CD4-positive, alpha-beta T cell treated with Interleukin-2 at 100 ng/mL for 4 hours (primary cell): Measurements from ENCODE around the gene YOD1.
A peak's percentile ranks its signal among the peaks of the same experiment; 100 is the strongest.

Experiments
- DNase-seq: peaks from one replicate; pipeline ENCODE4 v3.0.0-alpha.2; 2020; ENCODE audit warnings: low spot score

YOD1 gene

DNA sequence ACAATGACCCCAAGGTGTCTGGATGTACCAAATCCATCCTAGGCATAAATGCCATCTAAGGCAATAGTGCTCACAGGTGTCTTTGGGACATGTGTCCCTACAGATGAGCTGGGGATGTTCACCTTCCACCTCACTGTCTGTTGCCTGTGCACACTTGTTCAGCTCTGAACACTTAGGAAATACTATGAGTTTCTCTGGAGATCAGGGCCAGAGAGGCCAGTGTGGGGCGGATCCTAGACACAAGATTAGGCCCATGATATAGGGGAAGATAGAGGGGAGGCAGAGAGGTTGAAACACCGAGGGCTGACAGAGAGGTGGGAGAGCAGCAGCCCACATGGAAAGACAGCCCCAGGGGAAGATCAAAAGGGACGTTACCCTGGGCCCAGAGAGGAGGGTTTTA is 44.1 kb downstream of the YOD1 start:
- DNase-seq, result no peak

DNA sequence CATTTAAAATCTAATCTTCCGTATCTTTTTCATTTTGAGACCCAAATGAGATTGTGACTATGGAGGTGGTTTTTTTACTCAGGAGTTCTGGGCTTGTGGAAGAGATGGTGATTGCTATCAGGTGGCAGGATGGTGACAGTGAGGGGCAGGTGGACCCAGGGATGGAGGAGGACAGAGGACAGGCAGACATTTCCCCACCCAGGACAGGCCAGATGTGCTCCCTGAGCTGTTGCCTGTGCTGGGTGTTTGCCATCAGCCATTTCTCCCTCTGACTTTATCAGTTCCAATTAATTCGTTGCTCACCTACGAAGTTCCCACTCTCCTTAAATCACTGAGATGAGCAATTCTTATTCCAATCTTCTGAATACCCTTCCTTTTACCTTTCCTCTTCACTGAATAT is 44.9 kb downstream of the YOD1 start:
- DNase-seq, result no peak

DNA sequence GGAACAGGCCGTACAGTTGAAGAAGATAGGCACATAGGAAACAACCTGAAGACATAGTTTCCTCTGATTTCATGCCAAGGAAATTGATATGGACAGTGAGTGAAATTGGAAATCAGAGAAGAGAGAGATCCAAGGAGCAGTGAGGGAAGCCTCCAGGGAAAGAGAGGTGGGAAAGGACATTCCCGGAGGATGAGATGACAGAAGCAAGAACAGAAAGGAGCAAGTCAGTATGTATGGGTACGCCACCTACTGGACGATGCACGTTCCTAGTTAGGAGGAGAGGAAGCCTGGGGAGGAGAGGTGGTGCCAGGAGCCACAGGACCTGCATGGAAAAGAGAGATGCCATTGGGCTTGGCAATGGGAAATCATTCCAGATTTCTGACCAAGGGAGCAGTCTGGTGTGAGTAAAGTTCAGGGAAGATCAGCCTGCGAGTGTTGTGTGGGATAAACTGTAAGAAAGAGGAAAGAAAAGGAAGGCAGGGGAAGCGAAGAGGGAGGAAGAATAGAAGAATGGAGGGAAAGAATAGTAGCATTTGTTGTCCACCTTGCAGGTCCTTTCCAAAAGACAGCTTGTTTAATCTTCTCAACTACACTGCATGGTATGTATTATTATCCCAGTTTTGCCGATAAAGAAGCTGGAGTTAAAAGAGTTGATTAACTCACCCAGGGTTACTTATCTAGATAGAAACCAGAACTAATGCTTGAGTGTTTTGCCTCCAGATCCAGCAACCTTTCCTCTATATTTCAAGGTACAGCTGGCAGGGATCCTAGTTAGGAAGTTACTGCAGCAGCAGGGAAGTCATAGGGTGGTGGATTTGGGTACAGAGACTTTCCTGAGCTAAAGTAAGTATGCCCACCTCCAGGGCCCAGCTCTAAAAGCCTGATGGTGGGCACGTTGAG is 45.8 kb downstream of the YOD1 start:
- peak; percentile 32 for DNase-seq

DNA sequence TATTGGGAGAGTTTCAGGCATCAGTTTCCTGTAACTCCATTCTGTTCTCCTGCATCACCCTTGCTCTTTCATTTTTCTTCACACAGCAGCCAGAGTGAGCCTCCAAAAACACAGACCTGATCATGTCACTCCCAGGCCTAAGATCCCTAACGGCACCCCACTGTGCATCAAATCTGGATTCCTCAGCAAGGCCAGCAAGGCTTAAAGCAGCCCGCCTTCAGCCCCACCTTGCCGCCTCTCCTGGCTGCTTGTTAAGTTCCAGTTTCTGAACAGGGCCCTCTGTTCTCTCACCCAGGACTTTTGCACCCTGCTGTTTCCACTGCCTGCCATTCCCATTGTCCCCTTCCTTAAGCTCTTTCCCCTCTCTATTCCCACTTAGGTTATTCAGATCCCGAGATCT is 47.8 kb downstream of the YOD1 start:
- DNase-seq, result no peak

DNA sequence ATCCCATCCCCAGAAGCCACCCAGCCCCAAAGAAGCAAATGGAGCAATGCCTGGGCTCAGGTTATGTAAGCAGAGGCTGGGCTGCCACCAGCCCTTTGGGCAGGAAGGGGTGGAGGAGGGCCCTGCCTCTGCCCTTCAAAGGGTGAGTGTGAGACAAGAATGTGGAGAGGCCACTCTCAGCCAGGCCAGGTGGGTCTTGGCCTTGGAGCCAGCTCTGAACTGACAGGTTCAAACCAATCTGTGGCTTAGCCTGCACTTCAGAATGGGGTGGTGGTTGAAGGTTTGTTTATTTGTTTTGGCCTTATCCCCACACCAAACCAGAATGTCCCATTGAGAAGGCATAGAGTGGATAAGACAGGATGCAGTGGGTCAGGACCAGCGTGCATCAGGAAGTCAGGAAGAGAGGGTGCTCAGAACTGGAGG is 48.3 kb downstream of the YOD1 start:
- no peak for DNase-seq

DNA sequence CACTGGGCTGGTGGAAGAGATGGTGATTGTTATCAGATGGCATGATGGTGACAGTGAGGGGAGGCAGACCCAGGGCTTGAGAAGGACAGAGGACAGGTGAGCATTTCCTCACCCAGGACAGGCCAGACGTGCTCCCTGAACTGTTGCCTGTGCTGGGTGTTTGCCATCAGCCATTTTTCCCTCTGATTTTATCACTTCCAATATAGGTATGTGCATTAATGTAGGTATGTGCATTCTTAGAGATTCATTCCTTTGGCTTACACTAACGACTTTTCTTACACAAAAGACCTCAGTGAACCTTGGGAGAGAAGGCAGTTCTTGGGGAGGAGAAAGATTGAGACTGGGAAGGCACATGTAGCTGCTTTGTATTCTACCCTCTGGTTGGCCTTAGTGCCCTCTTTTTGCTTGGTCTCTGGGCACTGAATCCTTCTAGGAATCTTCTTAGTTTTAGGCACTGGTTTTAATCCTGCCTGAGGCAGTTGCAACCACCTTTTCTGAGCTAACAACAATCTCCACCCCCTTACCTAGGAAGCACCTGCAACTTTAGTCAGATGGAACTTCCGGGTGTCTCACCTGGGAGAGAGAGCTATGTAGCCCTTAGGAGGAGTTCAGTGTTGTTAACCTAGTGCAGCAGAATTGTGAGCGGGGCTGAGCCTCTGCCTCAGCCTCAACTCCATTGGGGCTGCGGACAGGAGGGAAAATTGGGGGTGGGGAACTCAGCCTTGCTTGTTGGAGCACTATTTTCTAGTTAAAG is 49.3 kb downstream of the YOD1 start:
- no peak for DNase-seq

DNA sequence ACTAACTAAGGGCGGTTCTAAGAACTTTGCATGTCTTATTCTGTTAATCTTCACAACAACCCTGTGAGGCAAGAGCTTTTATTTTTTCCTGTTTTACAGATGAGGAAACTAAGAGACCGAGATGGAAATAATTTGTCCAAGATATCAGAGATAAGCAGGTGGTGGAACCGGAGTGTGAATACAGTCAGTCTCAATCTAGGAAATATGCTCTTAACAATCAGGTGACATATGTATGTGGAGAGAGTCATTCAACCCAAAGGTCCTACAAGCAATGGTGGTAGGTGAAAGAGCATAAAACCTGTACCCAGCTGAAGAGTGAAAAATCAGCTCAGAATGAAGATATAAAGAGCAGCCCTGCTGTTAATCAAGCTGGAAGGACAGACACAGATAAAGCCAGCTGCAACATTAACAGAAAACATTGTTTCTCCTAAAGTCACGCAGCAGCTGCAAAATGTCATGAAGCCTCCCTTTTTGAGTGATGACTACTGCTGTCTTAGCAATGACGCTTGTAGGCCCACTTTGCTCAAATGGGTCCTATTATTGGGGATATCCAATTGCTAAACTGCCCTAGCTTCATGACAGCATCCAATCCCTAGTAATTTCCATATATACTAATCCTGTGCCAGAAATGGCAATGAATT is 50.2 kb downstream of the YOD1 start:
- DNase-seq, result no peak

DNA sequence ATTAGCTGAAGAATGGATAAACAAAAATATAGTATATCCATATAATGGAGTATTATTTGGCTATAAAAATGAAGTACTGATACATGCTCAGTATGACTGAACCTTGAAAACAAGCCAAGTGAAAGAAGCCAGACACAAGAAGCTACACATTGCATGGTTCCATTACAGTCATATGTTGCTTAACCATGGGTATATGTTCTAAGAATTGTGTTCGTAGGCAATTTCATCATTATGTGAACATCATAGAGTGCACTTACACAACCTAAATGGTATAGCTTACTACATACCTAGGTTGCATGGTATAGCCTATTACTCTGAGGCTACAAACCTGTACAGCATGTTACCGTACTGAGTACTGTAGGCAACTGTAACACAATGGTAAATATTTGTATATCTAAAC is 52.2 kb downstream of the YOD1 start:
- DNase-seq, result no peak
